Natural killer cell (primary cell): ENCODE data around the gene PAN2. TPM values are rescaled to one million over a fixed set of nuclear protein-coding genes. Genes with fewer than 3 reads are reported as not detected.
A peak's percentile ranks its signal among the peaks of the same experiment; 100 is the strongest.
"Not testable (repeated sequence)": the region's sequence is repeated elsewhere in the genome, so short reads cannot be mapped to it uniquely, and the experiment has no call there.

Experiments
- ATAC-seq, 3 donors: fragments of 150-1000 bp in 2 of 3; fragments of 200-7000 bp in 1 of 3; cut with Tn5 transposase; 1 replicate in 1 of 3; 2 replicates in 2 of 3; pipeline ENCODE4 v1.10.0; 2021; ENCODE audit warnings: mild to moderate bottlenecking in 2 of 3, moderate library complexity in 2 of 3
- DNase-seq, 2 donors: peaks; one replicate each; pipeline versions ENCODE4 v3.0.0 to v3.0.0-alpha.2; 2013 to 2021; ENCODE audit warnings: mixed read lengths in 1 of 2
- H3K27ac ChIP-seq: one replicate; pipeline ENCODE4 v1.5.1; 2013; ENCODE audit warnings: mild to moderate bottlenecking, low read length
- H3K27me3 ChIP-seq: one replicate; pipeline ENCODE4 v1.6.1; 2013; ENCODE audit warnings: low read length; ENCODE audit not compliant: control insufficient read depth, insufficient read depth
- H3K36me3 ChIP-seq: one replicate; pipeline ENCODE4 v1.6.1; 2013; ENCODE audit warnings: low read length; ENCODE audit not compliant: control insufficient read depth, insufficient read depth
- H3K4me1 ChIP-seq: one replicate; pipeline ENCODE4 v1.6.1; 2013; ENCODE audit warnings: low read length; ENCODE audit not compliant: control insufficient read depth, insufficient read depth
- H3K4me3 ChIP-seq: one replicate; pipeline ENCODE4 v1.5.1; 2013; ENCODE audit warnings: low read length
- H3K9me3 ChIP-seq: one replicate; pipeline ENCODE4 v1.6.1; 2013; ENCODE audit warnings: low read length; ENCODE audit not compliant: control insufficient read depth, insufficient read depth
- H3K27ac Mint-ChIP-seq, 2 donors: one replicate each; pipeline ENCODE4 v1.8.0; 2022; ENCODE audit warnings: mild to moderate bottlenecking in 2 of 2, mixed read lengths in 2 of 2, moderate library complexity in 1 of 2
- H3K27me3 Mint-ChIP-seq, 2 donors: one replicate each; pipeline ENCODE4 v1.8.0; 2022; ENCODE audit warnings: low read depth in 2 of 2, mixed read lengths in 2 of 2
- H3K36me3 Mint-ChIP-seq: one replicate; pipeline ENCODE4 v1.8.0; 2022; ENCODE audit warnings: mixed read lengths
- H3K4me1 Mint-ChIP-seq, 2 donors: one replicate each; pipeline ENCODE4 v1.8.0; 2022; ENCODE audit warnings: mixed read lengths in 2 of 2
- H3K4me3 Mint-ChIP-seq: one replicate; pipeline ENCODE4 v1.8.0; 2022; ENCODE audit warnings: mild to moderate bottlenecking, moderate library complexity, mixed read lengths
- H3K9me3 Mint-ChIP-seq, 2 donors: one replicate each; pipeline ENCODE4 v1.8.0; 2022; ENCODE audit warnings: mixed read lengths in 2 of 2
- CTCF ChIP-seq: fragments of 200-600 bp; IDR thresholded peaks from one replicate; pipeline ENCODE4 v1.8.0; 2022; ENCODE audit warnings: antibody characterized with exemption
- WGBS: methylation state at CpG from one replicate; pipeline ENCODE4 v1.1.7; 2013; ENCODE audit warnings: missing lambda C conversion rate; ENCODE audit not compliant: insufficient coverage; 5-methylcytosine and 5-hydroxymethylcytosine counted together
- intact Hi-C: fragments of 100-400 bp; cut with micrococcal nuclease; formaldehyde crosslinking; loops from one replicate; pipeline ENCODE4 v1.14.2; 2022
- total RNA-seq, 4 donors: library from RNA; stranded (reverse); fragments of 120-200 nt in 1 of 4; gene quantifications; one replicate each; pipeline versions ENCODE4 v1.2.3 to v1.2.4, GENCODE V29; 2013 to 2022

The PAN2 gene
- total RNA-seq, 3 donors from 2014 or later (not counting 1 experiment from before 2014, with no cell fraction given): 86.2 to 117 (median 95.7) TPM

- no peaks in the 10 kb centered on the region for H3K27me3 ChIP-seq
- no peaks in the 10 kb centered on the region for H3K9me3 Mint-ChIP-seq
- intact Hi-C loops: no loop called here
- peaks cover 72% of the 10 kb centered on the region for H3K36me3 ChIP-seq
- DNase-seq (no peak), ATAC-seq (no peak)
- H3K9me3 ChIP-seq: no peaks in the 10 kb centered on the region
- H3K27me3 Mint-ChIP-seq: no peaks in the 10 kb centered on the region
- H3K4me1 Mint-ChIP-seq: peaks cover 0 to 5% of the 10 kb centered on the region in 2 donors
- H3K27ac Mint-ChIP-seq: peak overlapping the region in 1 of 2 donors; percentile 47
- H3K27ac ChIP-seq: no peak overlapping the region
- no peaks in the 10 kb centered on the region for H3K4me1 ChIP-seq
- H3K4me3 Mint-ChIP-seq: no peak overlapping the region
- H3K4me3 ChIP-seq: no peak overlapping the region
- 90% methylated on average over 6 of the region's 6 CpGs for WGBS
- peaks cover 6% of the 10 kb centered on the region for H3K36me3 Mint-ChIP-seq
- no peak for TF ChIP-seq CTCF
These were observed 51.8 kb downstream of the PAN2 start for GRCh38 chr12:56282030-56282429.

GRCh38 chr12:56280849-56281248 is 53.0 kb downstream of the PAN2 start:
- H3K9me3 Mint-ChIP-seq: no peaks in the 10 kb centered on the region

GRCh38 chr12:56278905-56279304 is 54.9 kb downstream of the PAN2 start:
- no peak for TF ChIP-seq CTCF
- H3K9me3 ChIP-seq: no peaks in the 10 kb centered on the region
- no peaks in the 10 kb centered on the region for H3K4me1 ChIP-seq
- no peak for ATAC-seq
- peaks cover 16% of the 10 kb centered on the region for H3K36me3 Mint-ChIP-seq
- no peak for DNase-seq
- H3K4me1 Mint-ChIP-seq: no peaks in the 10 kb centered on the region
- 97% methylated on average over 3 of the region's 3 CpGs for WGBS
- H3K4me3 ChIP-seq: no peak overlapping the region
- H3K9me3 Mint-ChIP-seq: no peaks in the 10 kb centered on the region
- H3K4me3 Mint-ChIP-seq: no peak overlapping the region
- H3K27me3 ChIP-seq: no peaks in the 10 kb centered on the region
- H3K36me3 ChIP-seq: peaks cover 73% of the 10 kb centered on the region
- H3K27ac Mint-ChIP-seq: no peak overlapping the region
- no peak overlapping the region for H3K27ac ChIP-seq
- H3K27me3 Mint-ChIP-seq: no peaks in the 10 kb centered on the region
- intact Hi-C loops: no loop called here

More at GRCh38 chr12:56280849-56281248, 53.0 kb downstream of the PAN2 start:
- no peak overlapping the region for H3K27ac ChIP-seq
- peaks cover 67% of the 10 kb centered on the region for H3K36me3 ChIP-seq
- intact Hi-C loops: no loop called here
- no peak for TF ChIP-seq CTCF
- no peaks in the 10 kb centered on the region for H3K9me3 ChIP-seq
- peak overlapping the region in 1 of 2 donors; percentile 46 for H3K27ac Mint-ChIP-seq
- peaks cover 11% of the 10 kb centered on the region for H3K36me3 Mint-ChIP-seq
- no peak overlapping the region for H3K4me3 ChIP-seq
- no peaks in the 10 kb centered on the region for H3K27me3 ChIP-seq
- ATAC-seq (no peak), DNase-seq (no peak)
- no peaks in the 10 kb centered on the region for H3K27me3 Mint-ChIP-seq
- no peak overlapping the region for H3K4me3 Mint-ChIP-seq
- no peaks in the 10 kb centered on the region for H3K4me1 ChIP-seq
- H3K4me1 Mint-ChIP-seq: no peaks in the 10 kb centered on the region

- no peaks in the 10 kb centered on the region for H3K4me1 Mint-ChIP-seq
- no peaks in the 10 kb centered on the region for H3K27me3 Mint-ChIP-seq
- H3K36me3 Mint-ChIP-seq: peaks cover 16% of the 10 kb centered on the region
- no peak for ATAC-seq
- intact Hi-C loops: no loop called here
- H3K4me1 ChIP-seq: no peaks in the 10 kb centered on the region
- no peak overlapping the region for H3K4me3 Mint-ChIP-seq
- TF ChIP-seq CTCF: no peak
- WGBS: 100% methylated on average over 1 of the region's 2 CpGs
- no peak overlapping the region for H3K27ac Mint-ChIP-seq
- H3K27ac ChIP-seq: no peak overlapping the region
- H3K4me3 ChIP-seq: no peak overlapping the region
- no peaks in the 10 kb centered on the region for H3K9me3 ChIP-seq
- DNase-seq: no peak
- H3K36me3 ChIP-seq: peaks cover 55% of the 10 kb centered on the region
- no peaks in the 10 kb centered on the region for H3K9me3 Mint-ChIP-seq
- no peaks in the 10 kb centered on the region for H3K27me3 ChIP-seq
These were observed 59.5 kb downstream of the PAN2 start for GRCh38 chr12:56274299-56274698.

GRCh38 chr12:56272468-56272867 is 61.3 kb downstream of the PAN2 start:
- Mint-ChIP-seq H3K36me3 (peaks cover 16% of the 10 kb centered on the region), H3K27ac (peak overlapping the region in 1 of 2 donors; percentile 47)
- 100% methylated on average over 1 of the region's 2 CpGs for WGBS
- H3K27me3 ChIP-seq, H3K4me1 ChIP-seq, DNase-seq, H3K9me3 Mint-ChIP-seq, H3K27ac ChIP-seq, H3K4me3 ChIP-seq, ATAC-seq, H3K4me3 Mint-ChIP-seq, intact Hi-C loops, H3K27me3 Mint-ChIP-seq, H3K9me3 ChIP-seq, H3K4me1 Mint-ChIP-seq: not testable (repeated sequence)
- H3K36me3 ChIP-seq: peaks cover 39% of the 10 kb centered on the region
